ENCODE data around the gene CD44. TPM values are rescaled to one million over a fixed set of nuclear protein-coding genes. Genes with fewer than 3 reads are reported as not detected.
"Not testable (repeated sequence)": the region's sequence is repeated elsewhere in the genome, so short reads cannot be mapped to it uniquely, and the experiment has no call there.

Gene CD44
- total RNA-seq, 2 experiments from 2014 or later: 380 to 428 TPM

- H3K27ac Mint-ChIP-seq: peak overlapping the region; percentile 47
- H3K36me3 Mint-ChIP-seq: peaks cover 6% of the 10 kb centered on the region
- no peak overlapping the region for H3K4me3 Mint-ChIP-seq
- H3K4me1 Mint-ChIP-seq: peaks cover 53% of the 10 kb centered on the region
- peaks cover 9% of the 10 kb centered on the region for H3K9me3 Mint-ChIP-seq
- no peak for DNase-seq
- H3K27me3 Mint-ChIP-seq: no peaks in the 10 kb centered on the region
Measured at GRCh38 chr11:35106595-35106994, 32.4 kb upstream of the CD44 start.

DNA sequence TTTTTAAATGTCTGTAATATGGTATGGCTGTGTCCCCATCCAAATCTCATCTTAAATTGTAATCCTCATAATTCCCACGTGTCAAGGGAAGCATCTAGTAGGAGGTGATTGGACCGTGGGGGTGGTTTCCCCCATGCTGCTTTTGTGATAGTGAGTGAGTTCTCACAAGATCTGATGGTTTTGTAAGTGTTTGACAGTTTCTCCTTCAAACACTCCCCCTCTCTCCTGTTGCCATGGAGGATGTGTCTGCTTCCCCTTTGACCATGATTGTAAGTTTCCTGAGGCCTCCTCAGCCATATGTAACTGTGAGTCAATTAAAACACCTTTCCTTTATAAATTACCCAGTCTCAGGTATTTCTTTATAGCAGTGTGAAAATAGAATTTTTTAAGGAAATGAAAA is 31.1 kb upstream of the CD44 start:
- H3K4me1 Mint-ChIP-seq: peaks cover 56% of the 10 kb centered on the region
- no peak for DNase-seq
- no peaks in the 10 kb centered on the region for H3K27me3 Mint-ChIP-seq
- peaks cover 9% of the 10 kb centered on the region for H3K9me3 Mint-ChIP-seq
- no peak overlapping the region for H3K4me3 Mint-ChIP-seq
- H3K36me3 Mint-ChIP-seq: peaks cover 6% of the 10 kb centered on the region
- no peak overlapping the region for H3K27ac Mint-ChIP-seq

GRCh38 chr11:35108336-35108735 is 30.6 kb upstream of the CD44 start:
- not testable (repeated sequence) for H3K9me3 Mint-ChIP-seq, H3K36me3 Mint-ChIP-seq, H3K4me3 Mint-ChIP-seq, H3K27ac Mint-ChIP-seq, H3K27me3 Mint-ChIP-seq, DNase-seq
- peaks cover 56% of the 10 kb centered on the region for H3K4me1 Mint-ChIP-seq

DNA sequence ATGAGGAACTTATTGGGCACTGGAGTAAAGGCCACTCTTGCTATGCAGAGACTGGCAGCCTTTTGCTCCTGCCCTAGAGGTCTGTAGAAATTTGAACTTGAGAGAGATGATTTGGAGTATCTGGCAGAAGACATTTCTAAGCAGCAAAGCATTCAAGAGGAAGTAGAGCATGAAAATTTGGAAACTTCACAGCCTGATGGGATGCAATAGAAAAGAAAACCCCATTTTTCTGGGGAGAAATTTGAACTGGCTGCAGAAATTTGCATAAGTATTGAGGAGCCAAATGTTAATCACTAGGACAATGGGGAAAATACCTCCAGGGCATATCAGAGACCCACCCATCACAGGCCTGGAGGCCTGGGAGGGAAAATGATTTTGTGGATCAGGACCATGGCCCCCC is 29.9 kb upstream of the CD44 start:
- no peak for DNase-seq
- Mint-ChIP-seq H3K27ac (no peak overlapping the region), H3K4me1 (peaks cover 54% of the 10 kb centered on the region), H3K36me3 (peaks cover 6% of the 10 kb centered on the region), H3K4me3 (no peak overlapping the region), H3K9me3 (peaks cover 9% of the 10 kb centered on the region), H3K27me3 (no peaks in the 10 kb centered on the region)

DNA sequence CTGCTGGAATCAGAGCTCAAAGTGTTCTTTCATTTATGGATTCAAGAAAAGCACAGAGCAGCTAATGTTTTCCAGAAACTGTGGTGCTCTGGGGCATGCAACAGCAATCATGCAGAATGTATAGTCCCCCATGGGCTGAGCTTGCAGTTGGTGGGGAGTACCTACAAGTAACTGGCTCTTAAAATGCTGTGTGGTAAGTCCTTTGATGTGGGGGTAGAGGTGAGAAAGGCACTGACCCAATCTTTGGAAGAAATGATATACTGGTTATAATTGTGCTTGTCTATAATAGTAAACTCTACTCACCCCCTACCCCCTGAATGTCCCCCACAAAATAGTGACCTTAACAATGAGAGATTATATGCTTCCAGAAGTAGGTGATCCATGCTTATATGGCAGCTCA is 29.1 kb upstream of the CD44 start:
- Mint-ChIP-seq H3K4me3 (no peak overlapping the region), H3K27me3 (no peaks in the 10 kb centered on the region), H3K27ac (no peak overlapping the region), H3K9me3 (peaks cover 9% of the 10 kb centered on the region), H3K36me3 (peaks cover 6% of the 10 kb centered on the region), H3K4me1 (peaks cover 54% of the 10 kb centered on the region)
- no peak for DNase-seq

GRCh38 chr11:35111161-35112055 is 27.6 kb upstream of the CD44 start:
- no peak for DNase-seq
- H3K9me3 Mint-ChIP-seq: peaks cover 9% of the 10 kb centered on the region
- no peak overlapping the region for H3K4me3 Mint-ChIP-seq
- H3K4me1 Mint-ChIP-seq: peaks cover 44% of the 10 kb centered on the region
- H3K27me3 Mint-ChIP-seq: no peaks in the 10 kb centered on the region
- H3K27ac Mint-ChIP-seq: no peak overlapping the region
- peaks cover 6% of the 10 kb centered on the region for H3K36me3 Mint-ChIP-seq

DNA sequence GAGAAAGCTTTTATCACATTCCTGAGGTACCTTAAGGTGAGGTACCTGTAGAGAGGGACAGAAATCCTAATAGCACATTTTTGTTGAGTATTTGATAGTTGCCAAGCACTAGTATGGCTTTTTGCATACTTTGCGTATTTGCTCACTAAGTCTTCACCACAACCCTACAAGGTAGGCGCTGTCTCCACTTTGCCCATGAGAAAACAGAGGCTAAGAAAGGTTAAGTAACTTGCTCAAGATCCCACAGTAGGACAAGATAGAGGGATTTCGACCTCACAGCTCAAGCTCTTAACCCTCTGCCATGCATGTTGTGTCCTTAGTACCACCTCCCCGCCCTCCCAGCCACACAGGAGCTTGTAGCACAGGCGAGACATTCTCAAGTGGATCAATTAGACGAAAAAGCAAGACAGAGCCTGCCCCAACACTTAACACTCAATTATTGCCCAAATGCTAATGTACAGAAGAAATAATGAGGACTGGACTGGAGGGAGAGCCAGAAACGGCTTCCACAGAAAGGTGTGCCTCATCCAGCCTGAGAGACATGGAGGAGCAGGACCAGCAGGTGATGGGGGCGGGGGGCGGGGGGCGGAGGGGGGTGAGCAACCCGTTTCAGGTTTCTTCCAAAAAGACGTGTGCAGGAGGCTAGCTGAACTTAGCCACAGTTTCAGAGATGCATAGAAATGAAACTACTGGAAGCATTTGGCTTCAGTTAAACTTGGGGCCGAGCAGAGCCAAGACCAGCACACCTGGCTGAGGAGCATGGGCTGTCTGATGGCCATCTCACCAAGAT is 26.7 kb upstream of the CD44 start:
- peaks cover 9% of the 10 kb centered on the region for H3K9me3 Mint-ChIP-seq
- no peaks in the 10 kb centered on the region for H3K27me3 Mint-ChIP-seq
- peak overlapping the region; percentile 30 for H3K27ac Mint-ChIP-seq
- peaks cover 6% of the 10 kb centered on the region for H3K36me3 Mint-ChIP-seq
- peaks cover 36% of the 10 kb centered on the region for H3K4me1 Mint-ChIP-seq
- DNase-seq: no peak
- no peak overlapping the region for H3K4me3 Mint-ChIP-seq

GRCh38 chr11:35112846-35113105 is 26.2 kb upstream of the CD44 start:
- peaks cover 31% of the 10 kb centered on the region for H3K4me1 Mint-ChIP-seq
- peaks cover 6% of the 10 kb centered on the region for H3K36me3 Mint-ChIP-seq
- H3K4me3 Mint-ChIP-seq: no peak overlapping the region
- no peaks in the 10 kb centered on the region for H3K27me3 Mint-ChIP-seq
- no peak for DNase-seq
- H3K9me3 Mint-ChIP-seq: peaks cover 8% of the 10 kb centered on the region
- no peak overlapping the region for H3K27ac Mint-ChIP-seq

- H3K27ac Mint-ChIP-seq: no peak overlapping the region
- H3K36me3 Mint-ChIP-seq: peaks cover 3% of the 10 kb centered on the region
Measured at GRCh38 chr11:35114906-35115687, 23.9 kb upstream of the CD44 start.

DNA sequence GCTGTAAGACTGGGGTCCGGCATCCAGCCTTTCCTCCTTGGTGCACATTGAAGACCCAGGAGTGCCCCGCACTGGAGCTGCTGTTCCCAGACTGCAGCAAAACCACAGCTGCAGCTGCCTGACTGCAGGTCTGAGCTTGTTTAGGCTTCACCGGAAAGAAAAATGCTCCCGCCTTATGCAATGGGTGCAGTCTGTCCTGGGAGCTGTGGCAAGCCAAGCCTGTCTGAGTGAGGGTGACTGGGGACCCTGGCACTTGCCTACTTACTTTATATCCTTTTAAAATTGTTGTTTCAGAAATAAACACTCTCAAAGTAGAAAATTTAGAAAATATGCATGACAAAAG is 23.3 kb upstream of the CD44 start:
- Mint-ChIP-seq H3K4me1 (peaks cover 17% of the 10 kb centered on the region), H3K27ac (no peak overlapping the region), H3K27me3 (peaks cover 3% of the 10 kb centered on the region), H3K9me3 (no peaks in the 10 kb centered on the region), H3K4me3 (no peak overlapping the region), H3K36me3 (peaks cover 4% of the 10 kb centered on the region)
- DNase-seq: no peak

More at GRCh38 chr11:35114906-35115687, 23.9 kb upstream of the CD44 start:
- peaks cover 3% of the 10 kb centered on the region for H3K27me3 Mint-ChIP-seq
- no peak for DNase-seq
- no peak overlapping the region for H3K4me3 Mint-ChIP-seq
- no peaks in the 10 kb centered on the region for H3K9me3 Mint-ChIP-seq
- peaks cover 20% of the 10 kb centered on the region for H3K4me1 Mint-ChIP-seq

DNA sequence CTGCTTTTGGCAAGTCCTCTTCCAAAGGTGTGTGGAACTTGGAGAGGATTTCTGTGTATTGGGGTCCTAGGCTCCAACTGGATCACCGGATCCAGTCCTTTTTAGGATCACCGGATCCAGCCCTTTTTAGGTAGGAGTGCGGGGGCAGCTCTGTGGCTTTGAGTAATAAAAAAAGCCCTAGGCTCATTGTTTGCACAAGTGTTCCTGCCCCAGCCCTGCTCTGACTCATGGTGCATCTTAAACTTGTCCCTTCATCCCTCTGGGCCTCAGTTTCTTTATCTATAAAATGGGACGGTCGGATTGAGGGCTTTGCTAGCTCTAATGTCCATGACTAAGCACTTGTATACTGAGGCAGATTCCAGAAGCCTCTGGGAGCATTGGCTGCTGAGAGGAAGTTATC is 22.7 kb upstream of the CD44 start:
- peaks cover 11% of the 10 kb centered on the region for H3K4me1 Mint-ChIP-seq
- no peaks in the 10 kb centered on the region for H3K9me3 Mint-ChIP-seq
- H3K4me3 Mint-ChIP-seq: no peak overlapping the region
- H3K27ac Mint-ChIP-seq: no peak overlapping the region
- H3K36me3 Mint-ChIP-seq: peaks cover 4% of the 10 kb centered on the region
- no peak for DNase-seq
- H3K27me3 Mint-ChIP-seq: peaks cover 3% of the 10 kb centered on the region

DNA sequence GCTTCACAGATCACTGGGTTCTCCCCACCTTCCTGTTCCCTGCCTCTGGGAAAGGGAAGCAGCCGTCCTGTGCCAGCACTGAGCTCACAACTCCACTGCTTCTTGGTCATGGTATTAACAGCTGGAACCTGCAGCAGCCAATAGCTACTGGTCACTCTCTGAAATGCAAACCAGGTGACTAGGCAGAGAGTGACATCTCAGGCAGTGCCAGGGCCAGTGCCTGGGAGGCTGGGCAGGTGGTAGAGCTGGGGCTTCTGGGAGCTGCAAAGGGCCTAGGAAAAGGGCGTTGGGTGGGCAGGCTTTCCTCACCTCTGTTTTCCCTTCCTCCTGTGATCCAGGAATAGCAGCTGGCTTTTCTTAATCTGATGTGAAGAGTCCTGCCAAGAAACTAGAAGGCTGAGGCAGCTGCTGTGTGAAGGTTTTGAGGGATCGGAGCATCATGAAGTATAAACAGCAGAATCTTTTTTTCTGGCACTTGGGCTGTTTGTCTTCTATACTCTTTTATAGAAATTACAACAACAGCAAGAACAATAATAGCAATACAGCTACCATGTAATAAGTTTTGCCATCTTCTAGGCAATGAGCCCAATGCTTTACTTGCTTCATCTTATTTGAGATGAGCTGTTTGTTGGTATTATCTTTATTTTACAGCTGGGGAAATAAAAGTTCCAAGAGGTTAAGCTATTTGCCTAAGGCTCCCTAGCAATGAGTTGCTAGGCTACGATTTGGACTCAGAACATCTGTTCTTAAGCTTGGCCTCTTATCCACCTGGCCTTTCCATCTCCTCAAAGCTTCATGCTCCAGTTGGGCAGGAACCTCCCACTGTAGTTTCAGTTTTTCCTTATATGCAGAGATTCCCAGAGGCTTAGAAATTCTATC is 22.0 kb upstream of the CD44 start:
- no peak overlapping the region for H3K4me3 Mint-ChIP-seq
- H3K27me3 Mint-ChIP-seq: peaks cover 3% of the 10 kb centered on the region
- no peak for DNase-seq
- H3K27ac Mint-ChIP-seq: no peak overlapping the region
- peaks cover 10% of the 10 kb centered on the region for H3K4me1 Mint-ChIP-seq
- H3K9me3 Mint-ChIP-seq: no peaks in the 10 kb centered on the region
- H3K36me3 Mint-ChIP-seq: peaks cover 4% of the 10 kb centered on the region

DNA sequence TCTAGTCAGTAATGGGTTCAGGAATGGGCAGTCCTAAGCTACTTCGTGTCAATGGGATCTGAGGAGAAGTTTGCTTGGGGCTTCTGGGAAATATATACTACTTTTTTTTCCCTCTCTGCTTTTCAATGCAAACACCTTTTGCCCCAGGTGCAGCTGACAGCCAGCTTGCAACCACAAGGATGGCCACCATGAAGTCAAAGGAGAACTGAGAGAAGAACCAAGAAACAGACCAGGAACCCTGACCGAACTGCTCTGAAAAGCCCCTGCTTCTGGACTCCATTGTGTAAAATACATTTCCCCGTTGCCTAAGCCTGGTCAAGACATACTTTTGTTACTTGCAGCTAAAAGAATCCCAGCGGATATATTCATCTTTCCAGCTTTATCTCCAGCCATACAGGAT is 20.1 kb upstream of the CD44 start:
- Mint-ChIP-seq H3K27ac (no peak overlapping the region), H3K4me1 (peaks cover 21% of the 10 kb centered on the region), H3K27me3 (peaks cover 3% of the 10 kb centered on the region), H3K4me3 (no peak overlapping the region), H3K9me3 (no peaks in the 10 kb centered on the region), H3K36me3 (peaks cover 4% of the 10 kb centered on the region)
- no peak for DNase-seq

- peaks cover 3% of the 10 kb centered on the region for H3K27me3 Mint-ChIP-seq
- H3K9me3 Mint-ChIP-seq: no peaks in the 10 kb centered on the region
- H3K4me3 Mint-ChIP-seq: no peak overlapping the region
- H3K27ac Mint-ChIP-seq: no peak overlapping the region
- peaks cover 4% of the 10 kb centered on the region for H3K36me3 Mint-ChIP-seq
- H3K4me1 Mint-ChIP-seq: peaks cover 33% of the 10 kb centered on the region
- DNase-seq: no peak
Measured at GRCh38 chr11:35121326-35121865, 17.6 kb upstream of the CD44 start.
